Central memory CD8-positive, alpha-beta T cell (primary cell): ENCODE results near the gene OTUD1.

Source experiments
- ATAC-seq: fragments of 150-1000 bp; cut with Tn5 transposase; replicated peaks from 2 replicates; pipeline ENCODE4 v1.10.0; 2022; ENCODE audit warnings: mild to moderate bottlenecking, moderate FRiP score, moderate number of reproducible peaks; ENCODE audit not compliant: poor library complexity, severe bottlenecking; ENCODE audit errors: extremely low read depth
- DNase-seq, 2 donors: peaks; one replicate each; pipeline ENCODE4 v3.0.0; 2021; ENCODE audit warnings: low spot score in 2 of 2
- H3K27ac Mint-ChIP-seq: one replicate; pipeline ENCODE4 v1.8.0; 2022; ENCODE audit warnings: low read depth, mild to moderate bottlenecking, moderate library complexity, mixed read lengths
- H3K27me3 Mint-ChIP-seq: one replicate; pipeline ENCODE4 v1.8.0; 2022; ENCODE audit warnings: mixed read lengths
- H3K36me3 Mint-ChIP-seq: one replicate; pipeline ENCODE4 v1.8.0; 2022; ENCODE audit warnings: mild to moderate bottlenecking, moderate library complexity, mixed read lengths; ENCODE audit not compliant: insufficient read depth
- H3K4me1 Mint-ChIP-seq: one replicate; pipeline ENCODE4 v1.8.0; 2022; ENCODE audit warnings: mixed read lengths
- H3K4me3 Mint-ChIP-seq: one replicate; pipeline ENCODE4 v1.8.0; 2022; ENCODE audit warnings: mild to moderate bottlenecking, moderate library complexity, mixed read lengths
- H3K9me3 Mint-ChIP-seq: one replicate; pipeline ENCODE4 v1.8.0; 2022; ENCODE audit warnings: mixed read lengths

Gene OTUD1

DNA sequence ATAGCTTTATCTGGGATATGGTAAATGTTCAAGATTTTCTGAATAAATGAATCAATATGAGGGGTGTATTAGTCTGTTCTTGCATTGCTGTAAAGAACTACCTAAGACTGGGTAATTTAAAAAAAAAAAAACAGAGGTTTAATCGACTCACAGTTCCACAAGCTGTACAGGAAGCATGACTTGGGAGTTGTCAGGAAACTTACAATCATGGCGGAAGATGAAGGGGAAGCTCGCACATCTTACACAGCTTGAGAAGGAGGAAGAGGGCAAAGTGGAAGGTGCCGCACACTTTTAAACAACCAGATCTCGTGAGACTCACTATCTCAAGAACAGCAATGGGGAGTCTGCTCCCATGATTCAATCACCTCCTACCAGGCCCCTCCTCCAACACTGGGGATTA lies 32.5 kb upstream of the OTUD1 start:
- Mint-ChIP-seq H3K27ac (no peak overlapping the region), H3K9me3 (no peaks in the 10 kb centered on the region), H3K4me3 (no peak overlapping the region), H3K36me3 (no peaks in the 10 kb centered on the region), H3K4me1 (no peaks in the 10 kb centered on the region), H3K27me3 (no peaks in the 10 kb centered on the region)
- ATAC-seq (no peak), DNase-seq (no peak)

DNA sequence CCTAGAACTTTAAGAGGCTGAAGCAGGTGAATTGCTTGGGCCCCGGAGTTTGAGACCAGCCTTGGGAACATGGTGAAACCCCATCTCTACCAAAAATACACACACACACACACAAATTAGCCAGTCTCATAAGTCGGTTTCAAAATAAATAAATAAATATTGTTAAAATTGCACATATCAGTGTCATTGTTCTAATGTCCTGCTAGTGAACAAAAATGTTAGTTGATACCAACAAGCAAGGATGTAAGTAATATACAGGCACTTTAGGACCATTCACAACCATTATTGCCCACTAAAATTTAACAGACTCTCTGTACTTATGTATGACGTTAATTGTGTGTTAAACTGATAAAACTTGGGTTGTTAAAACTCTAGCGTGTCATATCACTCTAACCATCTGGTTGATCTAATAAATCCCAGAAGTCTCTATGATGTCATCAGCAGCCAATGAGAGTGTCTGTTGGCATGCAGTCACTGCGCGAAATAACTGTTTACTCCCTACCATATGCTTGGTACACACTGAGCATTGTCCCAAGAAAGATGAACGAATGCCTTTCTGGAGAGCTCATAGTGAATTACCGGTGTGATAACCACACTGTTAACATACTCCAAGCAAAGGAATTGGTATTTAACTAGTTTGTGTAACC lies 30.4 kb upstream of the OTUD1 start:
- Mint-ChIP-seq H3K27me3 (peaks cover 10% of the 10 kb centered on the region), H3K36me3 (no peaks in the 10 kb centered on the region), H3K4me1 (no peaks in the 10 kb centered on the region), H3K27ac (no peak overlapping the region), H3K4me3 (no peak overlapping the region), H3K9me3 (no peaks in the 10 kb centered on the region)
- DNase-seq, result no peak
- ATAC-seq, result no peak

DNA sequence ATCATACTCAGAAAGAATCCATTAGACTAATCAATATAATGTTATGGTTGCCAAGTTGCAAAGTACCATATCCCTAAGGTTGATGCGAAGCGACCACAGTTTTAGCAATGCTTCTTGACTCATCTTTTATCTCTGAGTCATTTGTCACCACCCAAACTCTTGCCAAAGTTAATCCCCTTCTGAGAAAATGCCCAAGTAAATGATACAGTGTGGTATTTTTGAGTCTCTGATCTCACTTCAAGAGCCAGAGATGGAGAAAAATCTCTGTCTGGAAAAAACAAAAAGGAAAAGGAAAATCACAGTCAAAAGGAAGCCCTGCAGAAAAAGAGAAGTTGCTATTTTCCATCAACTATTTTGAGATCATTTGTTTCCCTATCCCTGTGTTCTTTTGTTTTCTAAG lies 26.7 kb upstream of the OTUD1 start:
- no peaks in the 10 kb centered on the region for H3K36me3 Mint-ChIP-seq
- H3K27ac Mint-ChIP-seq, result no peak overlapping the region
- ATAC-seq (no peak), DNase-seq (no peak)
- H3K4me1 Mint-ChIP-seq, result no peaks in the 10 kb centered on the region
- H3K9me3 Mint-ChIP-seq, result no peaks in the 10 kb centered on the region
- H3K27me3 Mint-ChIP-seq, result peaks cover 21% of the 10 kb centered on the region
- H3K4me3 Mint-ChIP-seq, result no peak overlapping the region

DNA sequence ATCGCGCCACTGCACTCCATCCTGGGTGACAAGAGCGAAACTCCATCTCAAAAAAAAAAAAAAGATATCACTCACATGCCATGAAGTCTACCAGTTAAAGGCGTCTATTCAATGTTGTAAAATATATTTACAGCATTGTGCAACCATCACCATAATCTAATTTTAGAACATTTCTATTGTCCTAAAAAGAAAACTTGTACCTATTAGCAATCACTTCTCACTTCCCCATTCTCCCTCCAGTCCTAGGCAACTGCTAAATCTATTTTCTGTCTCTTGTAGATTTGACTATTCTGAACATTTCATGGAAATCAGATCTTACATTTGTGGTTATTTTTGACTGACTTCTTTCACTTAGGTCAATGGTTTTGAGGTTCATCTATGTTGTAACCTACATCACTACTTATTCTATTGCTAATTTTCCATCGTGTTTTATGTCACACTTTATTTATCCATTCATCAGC lies 25.2 kb upstream of the OTUD1 start:
- Mint-ChIP-seq H3K4me3 (no peak overlapping the region), H3K27ac (no peak overlapping the region), H3K36me3 (no peaks in the 10 kb centered on the region), H3K9me3 (no peaks in the 10 kb centered on the region), H3K4me1 (no peaks in the 10 kb centered on the region), H3K27me3 (peaks cover 21% of the 10 kb centered on the region)
- ATAC-seq (no peak), DNase-seq (no peak)

DNA sequence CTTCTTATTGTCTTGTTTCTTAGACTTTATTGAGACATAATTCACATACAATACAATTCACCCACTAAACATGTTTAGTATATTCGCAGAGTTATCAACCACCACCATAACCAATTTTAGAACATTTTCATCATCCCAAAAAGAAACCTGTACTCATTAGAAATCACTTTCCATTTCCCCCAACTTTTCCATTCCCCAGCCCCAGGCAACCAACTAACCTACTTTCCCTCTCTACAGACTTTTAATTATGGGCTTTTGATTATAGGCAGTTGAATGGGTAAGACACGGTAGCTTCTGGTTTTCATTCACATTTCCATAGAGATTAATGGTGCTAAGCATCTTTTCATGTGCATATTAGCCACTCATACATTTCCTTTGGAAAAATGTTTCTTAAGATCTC lies 24.2 kb upstream of the OTUD1 start:
- Mint-ChIP-seq H3K9me3 (no peaks in the 10 kb centered on the region), H3K4me1 (no peaks in the 10 kb centered on the region), H3K27ac (no peak overlapping the region), H3K27me3 (peaks cover 21% of the 10 kb centered on the region), H3K4me3 (no peak overlapping the region), H3K36me3 (peaks cover under 1% of the 10 kb centered on the region)
- ATAC-seq, result no peak
- no peak for DNase-seq

DNA sequence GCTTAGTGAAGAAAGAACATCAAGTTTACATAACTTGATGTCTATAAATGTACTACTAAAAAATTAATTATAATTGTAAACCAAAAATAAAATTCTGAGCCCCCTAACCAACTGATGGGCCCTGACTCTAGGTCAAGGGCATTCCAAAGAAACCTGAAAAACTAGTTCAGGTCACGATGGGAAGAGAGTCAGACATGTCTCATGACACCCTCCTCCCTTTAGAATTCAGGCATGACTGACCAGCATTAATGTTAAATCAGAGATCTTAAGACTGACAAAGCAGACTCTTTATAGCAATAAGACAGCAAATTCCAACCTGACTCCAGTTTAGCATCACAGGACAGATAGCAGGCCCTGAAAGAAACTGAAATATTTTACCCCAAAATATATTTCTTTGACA lies 21.6 kb upstream of the OTUD1 start:
- peaks cover 17% of the 10 kb centered on the region for H3K27me3 Mint-ChIP-seq
- H3K9me3 Mint-ChIP-seq, result no peaks in the 10 kb centered on the region
- no peak for DNase-seq
- no peak for ATAC-seq
- H3K36me3 Mint-ChIP-seq, result peaks cover 2% of the 10 kb centered on the region
- no peak overlapping the region for H3K27ac Mint-ChIP-seq
- no peak overlapping the region for H3K4me3 Mint-ChIP-seq
- H3K4me1 Mint-ChIP-seq, result no peaks in the 10 kb centered on the region

DNA sequence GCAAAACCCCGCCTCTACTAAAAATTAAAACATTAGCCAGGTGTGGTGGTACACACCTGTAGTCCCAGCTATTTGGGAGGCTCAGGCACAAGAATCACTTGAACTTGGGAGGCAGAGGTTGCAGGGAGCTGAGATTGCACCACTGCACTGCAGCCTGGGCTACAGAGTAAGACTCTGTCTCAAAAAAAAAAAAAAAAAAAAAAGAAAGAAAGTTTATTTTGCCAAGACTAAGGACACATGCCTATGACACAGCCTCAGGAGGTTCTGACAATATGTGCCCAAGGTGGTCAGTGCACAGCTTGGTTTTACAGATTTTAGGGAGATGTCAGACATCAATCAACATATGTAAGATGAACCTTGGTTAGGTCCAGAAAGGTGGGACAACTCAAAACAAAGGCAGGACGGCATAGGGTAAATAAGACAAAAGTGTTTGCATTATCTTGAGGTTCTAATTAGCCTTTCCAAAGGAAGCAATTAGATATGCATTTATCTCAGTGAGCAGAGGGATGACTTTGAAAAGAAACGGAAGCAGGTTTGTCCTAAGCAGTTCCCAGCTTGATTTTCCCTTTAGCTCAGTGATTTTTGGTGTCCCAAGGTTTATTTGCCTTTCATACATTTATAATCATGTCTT lies 20.7 kb upstream of the OTUD1 start:
- H3K36me3 Mint-ChIP-seq, result peaks cover 2% of the 10 kb centered on the region
- ATAC-seq (no peak), DNase-seq (no peak)
- no peak overlapping the region for H3K4me3 Mint-ChIP-seq
- no peak overlapping the region for H3K27ac Mint-ChIP-seq
- H3K9me3 Mint-ChIP-seq, result no peaks in the 10 kb centered on the region
- H3K4me1 Mint-ChIP-seq, result no peaks in the 10 kb centered on the region
- H3K27me3 Mint-ChIP-seq, result peaks cover 12% of the 10 kb centered on the region

DNA sequence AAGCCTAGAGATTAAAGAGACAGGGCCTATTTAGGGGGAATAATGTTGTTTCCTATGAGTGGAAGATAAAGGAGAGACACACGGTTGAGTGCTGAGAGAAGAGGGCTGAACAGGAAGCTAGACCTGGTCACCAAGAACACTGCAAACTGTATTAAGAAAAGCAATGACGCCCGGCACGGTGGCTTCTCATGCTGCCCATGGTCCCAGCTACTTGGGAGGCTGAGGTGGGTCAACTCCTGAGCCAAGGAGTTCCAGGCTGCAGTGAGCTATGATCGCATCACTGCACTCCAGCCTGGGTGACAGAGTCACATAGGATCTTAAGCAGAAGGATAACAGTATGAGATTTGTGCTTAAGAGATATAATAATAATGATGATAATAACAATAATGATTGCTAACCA lies 19.7 kb upstream of the OTUD1 start:
- no peak overlapping the region for H3K27ac Mint-ChIP-seq
- H3K4me3 Mint-ChIP-seq, result no peak overlapping the region
- H3K36me3 Mint-ChIP-seq, result peaks cover 2% of the 10 kb centered on the region
- no peak for DNase-seq
- H3K9me3 Mint-ChIP-seq, result no peaks in the 10 kb centered on the region
- H3K27me3 Mint-ChIP-seq, result peaks cover 9% of the 10 kb centered on the region
- ATAC-seq, result no peak
- H3K4me1 Mint-ChIP-seq, result no peaks in the 10 kb centered on the region

DNA sequence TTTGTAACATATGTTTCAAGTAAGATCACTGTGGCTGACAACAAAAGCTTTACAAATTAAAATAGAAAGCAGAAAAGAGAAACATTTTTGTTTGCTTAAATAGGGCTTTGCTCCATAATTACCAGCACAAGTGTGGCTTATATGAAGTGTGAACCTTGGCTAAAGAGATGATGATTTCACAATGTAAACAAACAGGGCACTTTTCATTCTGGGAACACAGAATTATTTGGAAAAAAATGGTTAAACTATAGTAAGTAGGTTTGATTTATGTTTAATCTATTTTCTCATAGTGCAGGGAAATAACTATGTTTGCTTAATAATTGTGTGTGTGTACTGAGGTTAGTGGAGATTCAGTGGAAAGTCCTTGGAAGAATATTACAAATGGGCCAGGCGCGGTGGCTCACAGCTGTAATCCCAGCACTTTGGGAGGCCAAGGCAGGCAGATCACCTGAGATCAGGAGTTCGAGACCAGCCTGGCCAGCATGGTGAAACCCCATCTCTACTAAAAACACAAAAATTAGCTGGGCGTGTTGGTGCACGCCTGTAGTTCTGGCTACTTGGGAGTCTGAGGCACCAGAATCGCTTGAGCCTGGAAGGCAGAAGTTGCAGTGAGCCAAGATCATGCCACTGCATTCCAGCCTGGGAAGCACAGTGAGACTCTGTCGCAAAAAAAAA lies 19.1 kb upstream of the OTUD1 start:
- Mint-ChIP-seq H3K4me1 (no peaks in the 10 kb centered on the region), H3K9me3 (no peaks in the 10 kb centered on the region), H3K27me3 (peaks cover 3% of the 10 kb centered on the region), H3K36me3 (peaks cover 2% of the 10 kb centered on the region), H3K4me3 (no peak overlapping the region), H3K27ac (no peak overlapping the region)
- no peak for ATAC-seq
- DNase-seq, result no peak

DNA sequence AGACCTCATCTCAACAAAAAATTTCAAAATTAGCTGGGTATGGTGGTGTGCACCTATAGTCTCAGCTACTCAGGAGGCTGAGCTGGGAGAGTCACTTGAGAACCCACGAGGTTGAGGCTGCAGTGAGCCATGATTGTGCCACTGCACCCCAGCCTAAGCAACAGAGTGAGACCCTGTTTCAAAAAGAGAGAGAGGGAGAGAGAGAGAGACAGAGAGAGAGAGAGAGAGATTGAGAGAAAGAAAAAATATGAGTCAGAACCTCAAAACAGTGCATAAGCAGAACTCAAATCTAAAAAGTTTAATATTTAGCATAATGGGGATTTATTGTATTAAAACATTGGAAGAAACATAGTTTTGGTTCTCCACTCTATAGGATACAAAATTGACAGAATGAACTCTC lies 17.5 kb upstream of the OTUD1 start:
- Mint-ChIP-seq H3K36me3 (peaks cover 2% of the 10 kb centered on the region), H3K27ac (peak overlapping the region; percentile 6), H3K27me3 (peaks cover 11% of the 10 kb centered on the region), H3K4me3 (no peak overlapping the region), H3K9me3 (no peaks in the 10 kb centered on the region), H3K4me1 (no peaks in the 10 kb centered on the region)
- DNase-seq (no peak), ATAC-seq (no peak)

DNA sequence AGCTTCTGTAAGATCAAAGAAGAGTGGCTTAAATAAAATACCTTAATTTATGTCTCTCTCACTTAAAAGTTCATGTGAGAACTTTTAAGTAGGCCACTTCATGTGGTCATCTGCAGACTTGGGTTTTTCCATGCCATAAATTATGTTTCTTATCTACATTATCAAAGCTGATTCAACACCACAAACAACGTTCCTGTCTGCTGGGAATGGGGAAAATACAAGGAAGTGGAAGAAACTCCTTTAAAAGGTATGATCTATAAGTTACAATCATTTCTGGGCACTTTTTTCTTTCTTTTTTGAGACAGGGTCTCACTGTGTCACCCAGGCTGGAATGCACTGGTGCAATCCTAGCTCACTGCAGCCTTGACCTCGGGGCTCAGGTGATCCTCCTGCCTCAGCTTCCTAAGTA lies 16.9 kb upstream of the OTUD1 start:
- ATAC-seq, result no peak
- H3K36me3 Mint-ChIP-seq, result peaks cover 2% of the 10 kb centered on the region
- no peak for DNase-seq
- no peaks in the 10 kb centered on the region for H3K9me3 Mint-ChIP-seq
- no peak overlapping the region for H3K4me3 Mint-ChIP-seq
- H3K27ac Mint-ChIP-seq, result no peak overlapping the region
- H3K4me1 Mint-ChIP-seq, result no peaks in the 10 kb centered on the region
- H3K27me3 Mint-ChIP-seq, result peaks cover 17% of the 10 kb centered on the region

DNA sequence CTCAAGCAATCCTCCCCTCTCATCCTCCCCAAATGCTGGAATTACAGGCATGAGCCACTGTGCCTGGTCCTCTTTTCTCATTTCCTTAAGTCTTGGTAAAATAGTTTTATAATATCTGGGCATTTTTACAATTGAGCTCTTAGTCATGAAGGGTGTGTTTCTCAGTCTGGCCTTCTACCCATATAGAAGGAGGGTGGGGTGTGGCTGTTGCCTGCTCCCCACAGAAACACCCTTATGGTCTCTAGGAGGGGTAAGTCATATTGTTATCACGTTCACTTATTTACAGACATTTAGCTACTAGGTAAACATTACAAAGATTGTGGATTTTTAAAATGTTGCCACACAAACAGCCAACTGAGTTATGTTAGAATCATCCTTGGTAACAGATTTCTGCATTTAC lies 6.7 kb upstream of the OTUD1 start:
- Mint-ChIP-seq H3K9me3 (no peaks in the 10 kb centered on the region), H3K27ac (no peak overlapping the region), H3K36me3 (peaks cover 4% of the 10 kb centered on the region), H3K4me3 (no peak overlapping the region), H3K27me3 (peaks cover 9% of the 10 kb centered on the region), H3K4me1 (no peaks in the 10 kb centered on the region)
- ATAC-seq, result no peak
- DNase-seq, result no peak

DNA sequence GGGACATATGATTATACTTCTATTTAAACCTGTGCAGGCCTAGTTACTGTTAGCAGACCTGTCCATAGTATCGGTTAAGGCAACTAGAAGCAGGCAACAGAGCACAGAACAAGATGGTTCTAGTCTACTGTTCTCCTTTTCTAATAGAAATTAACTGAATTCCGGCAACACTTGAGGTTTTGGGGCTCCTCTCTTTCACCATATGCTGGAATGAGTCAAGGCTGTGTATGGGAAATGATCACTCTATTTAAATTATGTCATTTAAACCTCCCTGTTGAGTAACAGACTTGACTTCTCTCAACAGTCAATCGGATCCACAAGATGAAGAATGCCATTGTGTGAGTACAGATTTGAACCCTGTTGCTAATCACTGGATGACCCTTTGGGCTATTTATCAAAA lies 6.2 kb upstream of the OTUD1 start:
- Mint-ChIP-seq H3K36me3 (peaks cover 4% of the 10 kb centered on the region), H3K9me3 (no peaks in the 10 kb centered on the region), H3K4me1 (no peaks in the 10 kb centered on the region), H3K27me3 (peaks cover 6% of the 10 kb centered on the region), H3K4me3 (no peak overlapping the region), H3K27ac (no peak overlapping the region)
- ATAC-seq, result no peak
- DNase-seq, result no peak
